PFSK-1 (cell line): ENCODE measurements around the gene PIK3C2B.

Experiments
- FOXP2 ChIP-seq: optimal IDR thresholded peaks from 2 replicates; pipeline ENCODE3; 2011; ENCODE audit warnings: borderline replicate concordance, control low read depth, inconsistent platforms; ENCODE audit not compliant: insufficient read depth; ENCODE audit errors: extremely low read length, extremely low read depth
- POLR2AphosphoS5 ChIP-seq: IDR thresholded peaks from 2 replicates; pipeline ENCODE4 v1.6.1; 2012; ENCODE audit warnings: low read depth, mild to moderate bottlenecking, control low read depth, low read length, moderate library complexity
- SIN3A ChIP-seq: IDR thresholded peaks from 2 replicates; pipeline ENCODE4 v1.6.1; 2012; ENCODE audit warnings: mild to moderate bottlenecking, low read length, moderate library complexity, borderline replicate concordance; ENCODE audit not compliant: insufficient read depth
- TAF1 ChIP-seq: IDR thresholded peaks from 2 replicates; pipeline ENCODE4 v1.6.1; 2012; ENCODE audit warnings: low read length, control low read depth, borderline replicate concordance; ENCODE audit not compliant: insufficient read depth
- TF ChIP-seq, protein P1 (sequence below), 2 experiments: IDR thresholded peaks; 2 replicates each; pipeline versions ENCODE4 v1.6.1 to v1.8.0; 2011 to 2012; ENCODE audit warnings: low read depth in 2 of 2, low read length in 2 of 2, control low read depth in 1 of 2, inconsistent platforms in 1 of 2, mild to moderate bottlenecking in 1 of 2, moderate library complexity in 1 of 2; ENCODE audit not compliant: insufficient read depth in 1 of 2

PIK3C2B gene

GRCh38 chr1:204475656-204476432 lies 18.8 kb downstream of the PIK3C2B start:
- TF ChIP-seq SIN3A (no peak), FOXP2 (no peak), POLR2AphosphoS5 (no peak), TAF1 (no peak)
- TF ChIP-seq, protein P1, sequence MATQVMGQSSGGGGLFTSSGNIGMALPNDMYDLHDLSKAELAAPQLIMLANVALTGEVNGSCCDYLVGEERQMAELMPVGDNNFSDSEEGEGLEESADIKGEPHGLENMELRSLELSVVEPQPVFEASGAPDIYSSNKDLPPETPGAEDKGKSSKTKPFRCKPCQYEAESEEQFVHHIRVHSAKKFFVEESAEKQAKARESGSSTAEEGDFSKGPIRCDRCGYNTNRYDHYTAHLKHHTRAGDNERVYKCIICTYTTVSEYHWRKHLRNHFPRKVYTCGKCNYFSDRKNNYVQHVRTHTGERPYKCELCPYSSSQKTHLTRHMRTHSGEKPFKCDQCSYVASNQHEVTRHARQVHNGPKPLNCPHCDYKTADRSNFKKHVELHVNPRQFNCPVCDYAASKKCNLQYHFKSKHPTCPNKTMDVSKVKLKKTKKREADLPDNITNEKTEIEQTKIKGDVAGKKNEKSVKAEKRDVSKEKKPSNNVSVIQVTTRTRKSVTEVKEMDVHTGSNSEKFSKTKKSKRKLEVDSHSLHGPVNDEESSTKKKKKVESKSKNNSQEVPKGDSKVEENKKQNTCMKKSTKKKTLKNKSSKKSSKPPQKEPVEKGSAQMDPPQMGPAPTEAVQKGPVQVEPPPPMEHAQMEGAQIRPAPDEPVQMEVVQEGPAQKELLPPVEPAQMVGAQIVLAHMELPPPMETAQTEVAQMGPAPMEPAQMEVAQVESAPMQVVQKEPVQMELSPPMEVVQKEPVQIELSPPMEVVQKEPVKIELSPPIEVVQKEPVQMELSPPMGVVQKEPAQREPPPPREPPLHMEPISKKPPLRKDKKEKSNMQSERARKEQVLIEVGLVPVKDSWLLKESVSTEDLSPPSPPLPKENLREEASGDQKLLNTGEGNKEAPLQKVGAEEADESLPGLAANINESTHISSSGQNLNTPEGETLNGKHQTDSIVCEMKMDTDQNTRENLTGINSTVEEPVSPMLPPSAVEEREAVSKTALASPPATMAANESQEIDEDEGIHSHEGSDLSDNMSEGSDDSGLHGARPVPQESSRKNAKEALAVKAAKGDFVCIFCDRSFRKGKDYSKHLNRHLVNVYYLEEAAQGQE (IDR thresholded peaks at IDR 0.05; ENCODE audit: insufficient read depth in 1 of 2, low read depth in 2 of 2, low read length in 2 of 2), result no peak

DNA sequence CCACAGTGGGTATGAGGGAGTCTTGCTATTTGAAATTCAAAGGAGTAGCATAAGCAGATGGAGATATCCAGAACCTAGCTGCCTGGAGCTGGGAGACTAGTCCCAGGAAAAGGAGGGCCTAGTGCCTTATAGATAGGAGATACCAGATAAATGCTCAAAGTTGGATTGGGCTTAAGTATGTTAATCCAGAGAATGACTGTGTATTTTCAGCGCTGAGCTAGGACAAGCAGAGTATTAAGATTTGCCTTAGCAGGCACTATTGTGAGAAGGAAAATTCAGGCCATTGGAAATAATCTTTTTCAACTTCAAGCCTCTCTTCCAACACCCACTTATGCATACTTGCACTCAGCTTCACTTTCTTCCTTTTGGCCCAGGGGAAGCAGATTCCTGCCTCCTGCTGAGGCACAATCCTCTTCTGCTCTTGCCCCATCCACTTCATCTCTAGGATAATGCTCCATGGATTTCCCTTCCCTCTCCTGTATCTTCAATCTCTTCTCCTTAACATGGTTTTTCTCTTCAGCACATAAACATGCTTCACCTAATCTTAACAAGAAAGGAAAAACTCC lies 21.1 kb downstream of the PIK3C2B start:
- TF ChIP-seq POLR2AphosphoS5 (no peak), TAF1 (no peak), SIN3A (no peak), FOXP2 (no peak)
- TF ChIP-seq, protein P1 (IDR thresholded peaks at IDR 0.05; ENCODE audit: insufficient read depth in 1 of 2, low read depth in 2 of 2, low read length in 2 of 2), result no peak

DNA sequence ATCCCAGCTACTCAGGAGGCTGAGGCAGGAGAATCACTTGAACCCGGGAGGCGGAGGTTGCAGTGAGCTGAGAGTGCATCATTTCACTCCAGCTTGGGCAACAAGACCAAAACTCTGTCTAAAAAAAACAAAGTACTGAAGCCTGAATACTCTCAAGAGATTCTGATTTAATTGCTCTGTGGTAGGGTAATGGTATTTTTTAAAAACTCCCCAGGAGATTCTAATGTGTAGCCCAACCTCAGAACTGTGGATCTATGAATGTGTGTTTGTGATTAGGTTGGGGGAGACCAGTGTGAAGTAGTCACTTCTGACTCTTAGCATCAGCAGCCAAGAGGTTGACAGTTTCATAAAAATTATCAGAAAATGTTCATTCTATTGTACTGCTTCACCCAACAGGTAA lies 21.9 kb downstream of the PIK3C2B start:
- no peak for TF ChIP-seq FOXP2
- TF ChIP-seq, protein P1 (IDR thresholded peaks at IDR 0.05; ENCODE audit: insufficient read depth in 1 of 2, low read depth in 2 of 2, low read length in 2 of 2), result no peak
- TF ChIP-seq TAF1, result no peak
- TF ChIP-seq POLR2AphosphoS5, result no peak
- no peak for TF ChIP-seq SIN3A

DNA sequence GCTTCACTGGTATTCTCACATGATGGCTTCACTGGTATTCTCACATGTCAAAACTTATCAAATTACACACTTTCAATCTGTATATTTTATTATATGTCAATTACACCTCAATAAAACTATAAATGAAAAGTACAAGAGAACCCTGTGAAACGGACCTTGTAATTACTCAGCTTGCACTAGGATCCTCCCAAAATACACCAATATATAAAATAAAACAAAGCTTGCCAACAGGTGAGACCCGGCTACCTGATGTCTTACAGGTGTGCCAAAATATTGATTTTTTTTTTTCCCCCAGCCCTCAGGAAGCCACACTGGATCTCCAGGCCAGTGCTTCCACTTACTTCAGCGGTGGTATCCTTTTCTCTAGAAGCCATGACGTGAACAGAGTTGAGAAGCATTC lies 22.9 kb downstream of the PIK3C2B start:
- TF ChIP-seq, protein P1 (IDR thresholded peaks at IDR 0.05; ENCODE audit: insufficient read depth in 1 of 2, low read depth in 2 of 2, low read length in 2 of 2), result no peak
- no peak for TF ChIP-seq FOXP2

- TF ChIP-seq FOXP2 (no peak), POLR2AphosphoS5 (no peak), SIN3A (no peak), TAF1 (no peak)
- TF ChIP-seq, protein P1 (IDR thresholded peaks at IDR 0.05; ENCODE audit: insufficient read depth in 1 of 2, low read depth in 2 of 2, low read length in 2 of 2), result no peak
These were observed 25.3 kb downstream of the PIK3C2B start for GRCh38 chr1:204469304-204469703.
